A549 (cell line): ENCODE measurements around the gene PFDN5.

Experiments used
- CTCF ChIP-seq: fragments of >200 bp; sonication (Bioruptor Twin); formaldehyde crosslinking; IDR thresholded peaks from 3 replicates; pipeline ENCODE4 v1.5.1; 2016
- ELK1 ChIP-seq: fragments of 150-350 bp; IDR thresholded peaks from 2 replicates; pipeline ENCODE4 v1.6.1; 2014; ENCODE audit warnings: low read depth, mild to moderate bottlenecking, low read length
- EP300 ChIP-seq, 2 experiments: fragments of >200 bp; sonication (Bioruptor Twin); formaldehyde crosslinking; IDR thresholded peaks; 2 replicates in 1 of 2; 3 replicates in 1 of 2; pipeline ENCODE4 v1.6.1; 2016 to 2017
- JUN ChIP-seq, 2 experiments: fragments of >200 bp; sonication (Bioruptor Twin); formaldehyde crosslinking; IDR thresholded peaks; 2 replicates in 1 of 2; 3 replicates in 1 of 2; pipeline ENCODE4 v1.6.1; 2016 to 2017
- MAX ChIP-seq: IDR thresholded peaks from 2 replicates; pipeline ENCODE4 v1.6.1; 2012
- POLR2A ChIP-seq: IDR thresholded peaks from 2 replicates; pipeline ENCODE4 v1.6.1; 2012; ENCODE audit warnings: mild to moderate bottlenecking, low read length
- RAD21 ChIP-seq, 2 experiments: fragments of >200 bp in 1 of 2; sonication (Bioruptor Twin) in 1 of 2; formaldehyde crosslinking in 1 of 2; IDR thresholded peaks in 1 of 2; conservative IDR thresholded peaks in 1 of 2; 2 replicates in 1 of 2; 3 replicates in 1 of 2; pipeline ENCODE4 v1.6.1; 2012 to 2018; ENCODE audit warnings: inconsistent platforms in 1 of 2
- ZSCAN20 ChIP-seq: fragments of 250-450 bp; sonication (Bioruptor Pico); IDR thresholded peaks from 2 replicates; pipeline ENCODE4 v1.8.0; 2022; ENCODE audit warnings: mild to moderate bottlenecking, moderate library complexity

GRCh38 chr12:53340398-53340797, 45.1 kb downstream of the PFDN5 start:
- TF ChIP-seq CTCF (no peak), ZSCAN20 (CRISPR knock-in tag) (no peak), POLR2A (no peak), RAD21 (conservative IDR thresholded peaks at IDR 0.05 in 1 of 2, IDR thresholded peaks at IDR 0.05 in 1 of 2) (no peak), MAX (no peak), JUN (IDR thresholded peaks at IDR 0.05) (no peak), EP300 (IDR thresholded peaks at IDR 0.05) (no peak), ELK1 (no peak)
